Inferior parietal cortex (tissue), 1 donor: ENCODE results near the gene TOB1.
"Not testable (repeated sequence)": the region's sequence is repeated elsewhere in the genome, so short reads cannot be mapped to it uniquely, and the experiment has no call there.

Experiments used
- DNase-seq: peaks from one replicate; pipeline ENCODE4 v3.0.0-alpha.2; 2016; ENCODE audit errors: extremely low spot score

TOB1 gene

GRCh38 chr17:50898369-50899004 lies 32.3 kb upstream of the TOB1 start:
- DNase-seq: no peak

- DNase-seq: not testable (repeated sequence)
Observed at GRCh38 chr17:50894513-50894912, 28.4 kb upstream of the TOB1 start.

GRCh38 chr17:50893183-50893993 lies 27.2 kb upstream of the TOB1 start:
- peak; percentile 66 for DNase-seq

- DNase-seq: no peak
Observed at GRCh38 chr17:50892101-50892776, 26.1 kb upstream of the TOB1 start.

GRCh38 chr17:50891577-50891989 lies 25.4 kb upstream of the TOB1 start:
- DNase-seq: no peak

- DNase-seq: no peak
Observed at GRCh38 chr17:50890675-50891516, 24.7 kb upstream of the TOB1 start.

- no peak for DNase-seq
Observed at GRCh38 chr17:50889528-50890118, 23.5 kb upstream of the TOB1 start.

GRCh38 chr17:50887705-50888245 lies 21.6 kb upstream of the TOB1 start:
- DNase-seq: no peak

- no peak for DNase-seq
Observed at GRCh38 chr17:50884439-50885311, 18.5 kb upstream of the TOB1 start.

GRCh38 chr17:50883850-50884438 lies 17.8 kb upstream of the TOB1 start:
- no peak for DNase-seq

- no peak for DNase-seq
Observed at GRCh38 chr17:50882851-50883250, 16.7 kb upstream of the TOB1 start.

GRCh38 chr17:50881182-50881581 lies 15.0 kb upstream of the TOB1 start:
- no peak for DNase-seq

GRCh38 chr17:50879086-50879485 lies 12.9 kb upstream of the TOB1 start:
- no peak for DNase-seq

- no peak for DNase-seq
Observed at GRCh38 chr17:50877838-50878237, 11.7 kb upstream of the TOB1 start.

GRCh38 chr17:50877042-50877441 lies 10.9 kb upstream of the TOB1 start:
- DNase-seq: not testable (repeated sequence)

- DNase-seq: no peak
Observed at GRCh38 chr17:50875074-50875473, 8.9 kb upstream of the TOB1 start.

GRCh38 chr17:50872710-50873424 lies 6.7 kb upstream of the TOB1 start:
- DNase-seq: no peak

GRCh38 chr17:50871898-50872297 lies 5.7 kb upstream of the TOB1 start:
- peak; percentile 48 for DNase-seq

- no peak for DNase-seq
Observed at GRCh38 chr17:50871364-50871763, 5.2 kb upstream of the TOB1 start.
